Suppressor macrophage (primary cell): Measurements from ENCODE around the gene ZNF274.
"Not testable (repeated sequence)": the region's sequence is repeated elsewhere in the genome, so short reads cannot be mapped to it uniquely, and the experiment has no call there.

Experiments used
- DNase-seq, 4 experiments: peaks; one replicate each; pipeline ENCODE4 v3.0.0-alpha.2; 2020 to 2022
- total RNA-seq, 17 experiments: gene quantifications; one replicate each; lab custom pipeline; 2026; ENCODE audit warnings: mixed read lengths in 6 of 17, inconsistent platforms in 3 of 17; lab: John Stamatoyannopoulos, UW

Gene ZNF274
- 29.0 to 56.3 (median 42.1) reads per million in 17 experiments for total RNA-seq

DNA sequence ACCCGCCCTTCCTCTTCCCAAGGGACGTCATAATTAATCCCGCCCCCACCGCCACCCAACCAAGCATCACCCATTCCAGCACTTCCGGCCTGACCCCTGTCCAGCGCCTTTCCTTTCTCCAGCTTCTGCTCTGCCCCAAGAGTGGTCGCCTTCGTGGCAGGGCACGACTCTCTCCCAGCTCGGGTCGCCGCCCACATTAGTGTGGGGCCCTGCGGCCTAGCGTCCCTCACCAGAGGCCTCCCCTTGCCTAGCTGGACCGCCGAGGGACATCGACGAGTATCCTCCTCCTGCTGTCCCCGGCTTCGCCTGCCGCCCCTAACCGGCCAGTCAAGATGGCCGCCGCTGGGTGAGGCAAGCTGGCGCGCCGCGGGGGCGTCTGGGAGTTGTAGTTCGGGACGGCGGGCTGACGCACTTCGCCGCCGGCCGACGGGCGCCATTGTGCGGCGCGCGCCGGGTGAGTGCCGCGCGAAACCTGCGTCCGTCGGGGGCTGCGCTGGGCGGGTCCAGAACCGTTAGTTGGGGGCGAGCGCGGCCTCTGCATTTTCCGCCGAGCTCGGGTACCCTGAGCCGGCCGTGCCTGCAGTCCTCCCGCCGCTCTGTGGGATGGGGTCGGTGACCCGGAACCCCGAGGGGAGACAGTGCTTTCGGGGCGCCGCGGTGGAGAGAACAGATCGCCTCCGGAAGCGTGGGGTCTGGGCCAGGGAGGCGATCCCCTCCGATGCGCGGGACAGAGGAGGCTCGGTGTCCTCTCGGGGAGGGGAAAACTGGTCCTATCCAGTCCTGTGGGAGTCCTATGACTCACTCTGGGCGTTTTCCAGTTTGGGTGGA lies at the start of gene ZNF274:
Gene ZNF274, plus strand, starts transcription at position 73 of the 828 bp plus-strand sequence. CDS start 905 bp downstream, outside the sequence.
- peak; percentile 96 to 98 (median 97) for DNase-seq

DNA sequence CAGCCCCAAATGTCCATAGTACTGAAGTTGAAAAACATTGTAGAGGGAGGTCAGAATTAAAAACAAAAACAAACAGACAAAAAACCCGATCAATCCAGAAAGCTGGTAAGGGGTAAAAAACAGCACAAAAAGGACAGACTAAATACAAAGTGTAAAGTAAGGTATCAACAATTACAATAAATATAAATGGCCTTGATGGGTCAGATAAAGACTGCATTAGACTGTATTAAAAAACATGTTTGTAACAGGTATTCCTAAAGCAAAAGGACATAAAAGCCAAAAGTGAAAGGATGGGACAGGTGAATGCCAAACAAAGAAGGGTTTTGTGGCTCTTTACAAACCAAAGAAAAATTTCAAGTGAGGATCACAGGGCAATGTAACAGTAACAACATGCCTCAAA lies 48.6 kb upstream of the ZNF274 start:
- no peak for DNase-seq

DNA sequence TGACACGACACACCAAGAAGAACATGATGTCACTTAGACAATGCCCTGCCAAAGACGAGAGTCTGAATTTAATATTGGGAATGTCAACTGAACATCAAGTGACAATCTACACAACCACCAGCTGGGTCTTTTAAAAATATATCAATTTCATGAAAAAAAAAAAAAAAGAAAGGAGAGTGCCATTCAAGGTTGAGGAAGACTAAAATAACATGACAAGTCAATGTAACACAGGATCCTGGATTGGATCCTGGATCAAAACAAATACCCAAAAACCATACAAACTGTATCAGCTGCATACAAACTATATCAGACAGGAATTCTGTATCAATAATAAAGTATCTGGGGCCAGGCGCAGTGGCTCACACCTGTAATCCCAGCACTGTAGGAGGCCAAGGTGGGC lies 37.0 kb upstream of the ZNF274 start:
- no peak for DNase-seq

DNA sequence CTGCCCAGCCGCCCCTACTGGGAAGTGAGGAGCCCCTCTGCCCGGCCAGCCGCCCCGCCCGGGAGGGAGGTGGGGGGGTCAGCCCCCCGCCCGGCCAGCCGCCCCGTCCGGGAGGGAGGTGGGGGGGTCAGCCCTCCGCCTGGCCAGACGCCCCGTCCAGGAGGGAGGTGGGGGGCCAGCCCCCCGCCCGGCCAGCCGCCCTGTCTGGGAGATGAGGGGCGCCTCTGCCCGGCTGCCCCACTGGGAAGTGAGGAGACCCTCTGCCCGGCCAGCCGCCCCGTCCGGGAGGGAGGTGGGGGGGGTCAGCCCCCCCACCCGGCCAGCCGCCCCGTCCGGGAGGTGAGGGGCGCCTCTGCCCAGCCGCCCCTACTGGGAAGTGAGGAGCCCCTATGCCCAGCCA lies 35.4 kb upstream of the ZNF274 start:
- not testable (repeated sequence) for DNase-seq

DNA sequence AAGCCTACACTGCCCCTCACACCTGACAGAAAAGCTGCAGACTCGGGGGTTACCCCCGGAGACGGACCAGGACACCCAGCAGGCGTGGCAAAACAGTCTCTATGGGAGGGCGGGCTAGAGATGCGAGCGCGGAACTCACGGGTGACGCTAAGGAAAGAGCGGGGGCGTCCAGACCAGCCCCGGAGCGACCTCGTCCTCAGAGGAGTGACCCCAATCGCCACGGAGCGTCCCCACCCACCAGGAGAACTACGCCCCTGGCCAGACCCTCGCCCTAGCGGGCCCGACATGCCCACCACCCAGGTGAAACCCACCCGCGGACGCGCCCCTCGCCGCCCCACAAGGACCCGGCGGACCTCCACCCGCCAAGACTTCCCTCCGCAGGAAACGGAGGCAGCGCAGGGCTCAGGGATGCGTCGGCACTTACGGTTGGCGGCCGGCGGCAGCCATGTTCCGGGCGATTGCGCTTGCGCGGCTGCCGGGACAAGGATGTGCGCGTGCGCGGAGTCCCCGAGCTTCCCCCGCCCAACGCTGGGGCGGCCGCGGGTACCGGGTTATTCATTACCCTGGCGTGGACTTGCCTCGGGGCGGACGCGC lies 32.4 kb upstream of the ZNF274 start, which contains the start of gene ZNF329:
Gene ZNF329, minus strand, starts transcription at position 462 of the 594 bp plus-strand sequence. CDS start 21,286 bp downstream, outside the sequence.
- peak; percentile 92 to 96 (median 95) for DNase-seq

DNA sequence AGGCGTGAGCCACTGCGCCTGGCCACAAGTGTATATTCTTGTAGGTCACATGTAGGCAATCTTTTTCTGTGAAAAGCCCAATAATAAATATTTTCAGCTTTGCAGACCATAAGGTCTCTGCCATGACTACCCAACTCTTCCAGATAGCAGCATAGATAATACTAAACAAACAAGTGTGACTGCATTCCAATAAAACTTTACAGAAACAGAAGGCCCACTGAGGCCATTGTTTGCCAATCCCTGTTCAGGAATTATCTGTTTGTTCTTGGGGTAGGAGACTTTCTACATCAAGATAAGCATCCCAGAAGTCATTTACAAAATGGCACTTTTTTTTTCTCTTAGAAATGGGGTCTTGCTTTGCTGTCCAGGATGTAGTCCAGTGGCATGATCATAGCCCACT lies 29.5 kb upstream of the ZNF274 start:
- no peak for DNase-seq

DNA sequence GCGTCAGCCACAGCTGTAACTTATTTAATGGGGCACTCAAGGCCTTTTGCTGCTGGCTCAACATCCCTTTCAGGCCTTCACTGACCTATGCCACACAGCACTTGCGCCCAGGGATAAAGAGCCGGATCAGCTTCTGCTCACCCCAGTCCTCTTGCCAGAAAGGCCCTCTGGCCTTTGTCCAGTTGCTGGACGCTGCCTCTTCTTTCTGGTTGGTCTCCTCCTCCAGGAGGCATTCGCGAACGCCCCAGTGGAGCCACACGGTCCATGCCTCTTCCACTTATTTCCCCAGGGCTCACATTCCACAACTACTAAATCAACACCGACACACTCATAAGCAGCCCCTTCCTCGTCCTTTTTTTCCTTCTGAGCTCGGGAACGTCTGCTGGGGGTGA lies 28.6 kb upstream of the ZNF274 start:
- DNase-seq = peak in 3 of 4 experiments; percentile 15 to 23 (median 19)

DNA sequence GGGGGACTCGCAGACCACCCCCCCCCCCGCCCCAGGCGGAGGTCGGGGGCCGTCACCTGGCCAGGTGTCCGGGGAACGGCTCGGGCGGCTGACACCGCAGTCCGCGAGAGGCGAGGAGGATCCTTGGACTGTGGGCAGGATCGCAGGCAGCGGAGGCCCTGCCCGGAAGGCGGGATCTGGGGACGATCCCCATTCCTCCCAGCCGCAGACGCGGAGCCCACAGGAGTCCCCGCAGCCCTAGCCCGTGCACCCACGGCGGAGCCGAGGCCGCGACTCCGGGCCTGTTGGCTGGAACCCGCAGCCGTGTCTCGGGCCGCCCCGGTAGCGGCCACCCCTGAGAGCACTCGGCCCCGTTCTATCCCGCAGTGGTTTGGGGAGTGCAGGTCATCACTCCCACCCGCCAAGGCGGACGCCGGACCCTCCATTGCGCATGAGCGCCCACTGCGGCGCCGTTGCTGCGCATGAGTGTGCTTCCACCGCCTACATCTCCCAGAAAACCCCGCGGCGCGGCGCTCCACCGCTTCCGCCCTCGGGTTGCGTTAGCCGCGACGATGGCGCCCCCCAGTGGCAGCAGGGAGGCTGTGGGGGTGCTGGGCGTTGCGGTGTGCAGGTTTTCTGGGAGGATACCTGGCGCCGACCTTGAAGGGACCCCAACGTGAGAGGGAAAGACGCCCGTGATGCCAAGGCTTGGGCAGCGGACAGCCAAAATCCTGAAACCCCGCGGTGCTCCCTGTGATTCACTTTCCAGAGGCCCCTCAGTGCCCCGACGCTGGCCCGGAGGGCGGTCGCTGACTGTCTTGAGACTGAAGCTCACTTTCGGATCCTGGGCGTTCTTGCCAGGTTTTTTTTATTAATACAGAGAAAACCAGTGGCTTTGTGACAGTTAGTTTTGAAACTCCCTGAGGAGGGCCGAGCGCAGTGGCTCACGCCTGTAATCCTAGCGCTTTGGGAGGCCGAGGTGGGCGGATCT lies 27.9 kb upstream of the ZNF274 start:
- DNase-seq = peak; percentile 97 to 99 (median 98)

DNA sequence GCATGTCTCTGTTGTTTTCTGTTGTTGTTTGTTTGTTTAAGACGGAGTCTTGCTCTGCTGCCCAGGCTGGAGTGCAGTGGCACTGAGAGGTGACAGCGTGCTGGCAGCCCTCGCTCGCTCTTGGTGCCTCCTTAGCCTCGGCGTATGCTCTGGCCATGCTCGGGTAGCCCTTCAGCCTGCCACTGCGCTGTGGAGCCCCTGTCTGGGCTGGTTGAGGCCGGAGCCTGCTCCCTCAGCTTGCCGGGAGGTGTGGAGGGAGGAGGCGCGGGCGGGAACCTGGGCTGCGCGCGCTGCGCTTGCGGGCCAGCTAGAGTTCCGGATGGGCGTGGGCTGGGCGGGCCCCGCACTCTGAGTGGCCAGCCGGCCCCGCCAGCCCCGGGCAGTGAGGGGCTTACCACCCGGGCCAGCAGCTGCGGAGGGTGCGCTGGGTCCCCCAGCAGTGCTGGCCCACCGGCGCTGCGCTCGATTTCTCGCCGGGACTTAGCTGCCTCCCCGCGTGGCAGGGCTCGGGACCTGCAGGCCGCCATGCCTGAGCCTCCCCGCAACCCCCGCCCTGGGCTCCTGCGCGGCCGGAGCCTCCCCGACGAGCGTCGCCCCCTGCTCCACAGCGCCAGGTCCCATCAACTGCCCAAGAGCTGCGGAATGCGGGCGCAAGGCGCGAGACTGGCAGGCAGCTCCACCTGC lies 25.7 kb upstream of the ZNF274 start:
- no peak for DNase-seq

DNA sequence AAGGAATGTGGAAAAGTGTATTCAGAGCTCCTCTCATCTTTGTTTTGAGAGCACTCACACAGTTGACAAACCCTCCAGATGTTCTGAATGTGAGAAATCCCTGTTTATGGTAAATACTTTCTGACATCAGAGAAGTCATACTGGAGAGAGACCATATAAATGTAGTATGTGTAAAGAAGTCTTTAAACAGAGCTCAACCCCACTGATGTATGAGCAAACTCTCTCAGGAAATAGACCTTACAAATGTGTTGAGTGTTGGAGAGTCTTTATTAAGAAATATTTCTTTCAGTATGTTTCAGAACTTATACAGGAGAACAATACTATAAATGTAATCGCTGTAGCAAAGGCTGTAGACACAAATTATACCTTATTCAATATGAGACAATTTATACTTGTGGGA lies 16.6 kb upstream of the ZNF274 start:
- no peak for DNase-seq

DNA sequence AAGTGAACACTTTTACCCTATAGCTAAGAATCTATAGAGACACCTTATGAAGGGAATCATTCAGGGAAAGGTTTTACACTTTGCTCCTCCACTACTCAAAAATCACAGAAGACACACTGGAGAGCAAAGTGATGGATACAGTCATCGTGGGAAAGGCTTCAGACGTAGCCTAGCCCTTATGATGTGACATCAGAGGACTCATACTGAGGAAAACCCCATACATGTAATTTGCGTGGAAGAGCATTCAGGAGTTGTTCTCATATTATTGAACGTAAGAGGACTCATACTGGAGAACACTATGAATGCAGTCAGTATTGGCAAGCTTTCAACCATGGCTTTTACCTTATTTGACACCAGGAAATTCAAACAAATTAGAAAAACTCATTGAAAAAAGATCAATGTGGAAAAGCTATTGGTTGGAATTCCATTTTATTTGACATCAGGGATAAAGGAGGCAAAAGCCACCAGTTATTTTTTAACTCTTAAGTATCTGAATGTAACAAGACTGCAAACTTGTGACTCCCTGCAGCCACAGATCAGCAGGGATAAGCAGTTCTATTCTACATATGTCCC lies 16.1 kb upstream of the ZNF274 start:
- no peak for DNase-seq

DNA sequence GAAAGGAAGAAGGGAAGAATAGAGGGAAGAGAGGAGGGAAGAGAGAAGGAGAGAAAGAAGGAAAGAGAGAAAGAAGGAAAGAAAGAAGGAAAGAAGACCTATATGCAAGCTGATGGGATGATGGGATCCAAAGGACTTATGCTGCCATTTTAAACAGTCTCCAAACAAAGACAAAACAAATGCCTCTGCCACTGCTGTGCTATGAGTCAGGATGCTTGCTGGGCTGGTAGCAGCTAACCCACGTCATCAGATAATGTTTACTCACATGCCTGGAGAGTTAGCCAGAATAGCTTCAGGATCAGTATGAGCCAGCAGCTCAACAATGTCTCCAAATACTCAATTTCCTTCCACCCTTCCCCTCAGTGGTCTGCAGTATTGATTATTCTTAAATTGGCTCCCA lies 12.0 kb upstream of the ZNF274 start:
- no peak for DNase-seq

DNA sequence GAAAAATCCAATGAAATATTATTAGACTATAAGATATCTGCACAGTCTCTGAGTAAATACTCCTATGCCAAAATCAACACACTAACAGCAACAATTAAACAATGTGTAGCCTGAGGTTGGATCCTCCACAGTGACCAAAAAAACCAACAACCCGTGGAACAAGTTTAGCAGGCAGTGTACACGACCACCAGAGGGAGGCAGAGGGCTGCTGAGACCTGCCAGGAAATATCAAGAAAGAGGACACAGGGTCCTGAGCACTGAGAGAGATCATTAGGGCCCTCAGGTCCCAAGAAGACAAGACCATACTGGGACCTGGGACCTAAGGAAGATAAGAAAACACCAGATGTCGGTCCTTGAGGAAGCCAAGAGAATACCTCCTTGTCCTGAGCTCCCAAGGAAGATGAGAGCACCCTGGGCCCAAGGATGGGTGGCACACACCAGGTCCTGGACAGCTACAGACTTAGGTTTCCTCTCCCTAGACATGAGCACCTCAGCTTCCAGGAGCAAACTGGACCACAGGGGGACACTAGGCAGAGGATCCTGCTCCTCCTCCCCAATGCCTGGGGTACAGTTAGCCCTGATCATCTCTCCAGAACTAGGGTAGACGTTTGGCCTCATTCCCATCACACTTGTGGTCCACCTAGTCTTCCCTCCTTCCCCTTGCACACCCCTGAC lies 822 bp upstream of the ZNF274 start:
- DNase-seq = peak; percentile 49 to 60 (median 54)

DNA sequence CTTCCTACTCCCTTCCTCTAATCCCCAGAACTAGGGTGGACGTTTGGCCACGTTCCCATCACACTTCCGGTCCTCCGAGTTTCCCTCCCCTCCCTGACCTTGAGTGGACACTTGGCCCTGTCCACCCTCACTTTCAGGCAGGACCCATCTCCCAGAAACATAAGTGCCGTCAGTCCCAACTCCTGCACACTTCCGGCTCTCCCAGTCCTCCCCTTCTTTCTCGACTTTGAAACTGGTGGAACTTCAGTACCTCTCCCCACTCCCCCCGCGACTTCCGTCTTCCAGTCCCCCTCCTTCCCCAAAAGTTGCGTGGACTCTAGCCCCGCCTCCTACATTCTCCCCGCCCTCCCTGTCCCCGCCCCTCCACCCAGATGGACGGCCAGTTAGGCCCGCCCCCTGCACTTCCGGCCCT lies 278 bp upstream of the ZNF274 start:
- peak; percentile 94 to 98 (median 96) for DNase-seq

DNA sequence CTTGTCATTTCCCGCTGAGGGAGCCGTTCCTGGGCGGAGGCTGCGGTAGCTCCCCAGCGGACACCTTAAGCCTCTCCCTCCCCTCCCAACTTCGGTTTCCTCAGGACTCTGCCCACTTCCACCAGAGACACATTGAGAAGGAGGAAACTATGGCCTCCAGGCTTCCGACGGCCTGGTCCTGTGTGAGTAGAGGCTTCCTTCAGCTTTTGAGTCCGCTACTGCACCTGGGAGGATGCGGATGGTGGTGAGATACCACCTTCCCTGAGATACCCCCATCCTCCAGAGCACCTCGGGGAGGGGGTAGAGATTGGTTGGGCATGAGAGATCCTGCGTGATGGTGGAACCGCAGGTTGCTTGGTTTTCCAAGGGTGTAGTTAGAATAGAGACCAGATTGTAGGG lies 955 bp downstream of the ZNF274 start:
- DNase-seq = no peak

DNA sequence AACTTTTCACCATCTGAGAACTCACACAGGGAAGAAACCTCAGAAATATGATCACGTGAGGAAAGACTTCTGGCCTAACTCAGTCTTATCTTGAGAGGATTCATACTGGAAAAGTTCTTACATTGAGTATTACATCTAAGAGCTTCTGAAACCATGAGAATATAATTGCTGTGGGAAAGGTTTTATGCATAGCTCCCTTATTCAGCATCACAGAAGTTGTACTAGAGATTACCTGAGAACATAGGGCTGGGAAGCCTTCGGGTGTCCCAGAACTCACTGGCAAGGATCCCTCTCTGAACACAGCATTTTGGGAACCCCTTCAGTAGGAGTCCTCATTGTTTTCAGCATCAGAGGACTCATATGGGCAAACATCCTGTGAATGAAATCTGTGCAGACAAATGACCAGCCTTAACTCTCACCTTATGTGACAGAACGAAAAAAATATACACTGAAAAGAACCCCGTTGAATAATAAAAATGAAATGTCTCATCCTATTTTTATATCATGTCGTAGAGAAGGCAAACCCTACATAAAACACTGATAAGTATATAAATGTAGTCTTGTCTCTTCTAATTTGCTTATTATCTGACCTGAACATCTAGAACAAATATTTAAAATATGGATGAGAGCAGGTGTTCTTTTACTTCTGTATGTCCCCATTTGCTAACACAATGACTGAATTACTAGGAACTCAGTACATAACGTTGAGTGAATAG lies 14.2 kb downstream of the ZNF274 start:
- DNase-seq = peak in 3 of 4 experiments; percentile 35 to 43 (median 42)

DNA sequence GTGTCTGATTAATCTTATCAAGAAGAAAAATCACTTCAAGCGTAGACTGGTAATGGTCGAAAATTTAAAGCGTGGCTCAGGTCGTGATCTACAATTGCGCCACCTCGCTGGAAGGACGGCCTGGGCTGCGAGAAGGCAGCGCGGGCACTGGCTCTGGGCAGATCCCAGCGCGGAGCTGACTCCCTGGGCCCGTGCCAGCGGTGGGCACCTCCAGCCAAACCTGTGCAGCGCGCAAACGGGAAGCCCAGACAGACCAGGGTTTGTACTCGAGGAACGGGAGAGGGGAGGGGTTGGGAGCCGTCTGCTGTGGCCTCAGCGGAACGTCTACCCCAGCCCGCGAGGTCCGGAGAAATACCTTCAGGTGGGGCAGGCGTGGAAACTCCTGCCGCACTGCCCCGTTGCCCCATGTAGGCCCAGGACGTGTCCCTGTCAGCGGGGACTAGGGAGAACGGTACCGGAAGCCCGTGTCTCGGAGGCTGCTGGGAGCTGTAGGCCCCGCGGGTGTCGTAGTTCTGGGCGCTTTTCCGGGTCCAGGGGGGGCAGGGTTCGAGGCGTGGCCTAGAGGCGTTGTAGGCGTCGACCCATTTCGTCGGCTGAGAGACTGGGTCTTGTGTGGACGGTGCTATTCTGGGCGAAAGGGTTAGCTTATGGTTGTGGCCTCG lies 21.1 kb downstream of the ZNF274 start:
- no peak for DNase-seq

DNA sequence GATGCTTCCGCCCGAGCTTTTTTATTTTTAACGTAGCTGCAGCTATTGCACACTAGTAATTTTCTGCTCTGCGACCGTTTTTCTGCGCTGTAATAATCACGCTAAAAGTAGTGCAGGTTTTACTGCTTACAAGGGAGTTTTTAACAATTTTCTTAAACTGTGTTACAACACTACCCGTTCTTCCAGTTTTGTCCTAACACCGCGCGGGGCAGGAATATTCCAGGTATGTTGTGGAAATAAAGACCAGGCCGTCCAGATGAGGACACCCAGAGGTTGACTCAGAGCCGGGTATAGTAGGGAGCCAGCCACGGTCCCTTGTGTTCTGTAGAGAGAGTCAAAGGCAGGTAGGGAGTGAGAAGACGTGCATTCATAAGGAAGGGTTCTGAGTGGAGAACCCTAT lies 21.7 kb downstream of the ZNF274 start:
- no peak for DNase-seq

DNA sequence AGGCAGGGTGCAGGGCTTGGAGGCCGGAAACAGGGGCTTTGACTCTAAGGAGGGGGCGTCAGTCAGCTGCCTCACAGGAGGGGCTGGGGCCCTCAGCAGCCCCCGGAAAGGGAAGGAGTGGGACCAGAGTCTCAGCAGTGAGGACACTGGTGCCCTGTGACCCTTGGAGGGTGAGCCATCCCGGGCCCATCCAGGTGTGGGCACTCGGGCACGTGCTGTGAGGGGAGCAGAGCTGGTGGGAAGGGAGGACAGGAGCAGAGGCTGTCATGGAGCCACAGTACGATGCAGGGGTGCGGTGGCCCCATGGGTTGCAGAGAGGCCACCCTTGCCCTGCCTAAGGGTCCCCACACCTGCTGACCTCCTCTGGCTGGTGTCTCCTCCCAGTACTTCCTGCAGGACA lies 26.7 kb downstream of the ZNF274 start:
- DNase-seq = no peak
